Endothelial cell (in vitro differentiated cells): ENCODE results near the gene MOB2. TPM values are rescaled to one million over a fixed set of nuclear protein-coding genes. Genes with fewer than 3 reads are reported as not detected.

ENCODE experiments used
- DNase-seq: peaks from one replicate; pipeline ENCODE4 v3.0.0; 2021; ENCODE audit warnings: low spot score
- H3K27ac Mint-ChIP-seq: one replicate; pipeline ENCODE4 v1.8.0; 2021; ENCODE audit warnings: mixed read lengths, inconsistent platforms; ENCODE audit not compliant: unreplicated experiment
- H3K27me3 Mint-ChIP-seq: one replicate; pipeline ENCODE4 v1.8.0; 2021; ENCODE audit warnings: mild to moderate bottlenecking, moderate library complexity, mixed read lengths, inconsistent platforms; ENCODE audit not compliant: unreplicated experiment
- H3K36me3 Mint-ChIP-seq: one replicate; pipeline ENCODE4 v1.8.0; 2021; ENCODE audit warnings: mild to moderate bottlenecking, low read depth, mixed read lengths, inconsistent platforms; ENCODE audit not compliant: unreplicated experiment
- H3K4me1 Mint-ChIP-seq: one replicate; pipeline ENCODE4 v1.8.0; 2021; ENCODE audit warnings: mild to moderate bottlenecking, mixed read lengths, inconsistent platforms; ENCODE audit not compliant: unreplicated experiment
- H3K4me3 Mint-ChIP-seq: one replicate; pipeline ENCODE4 v1.8.0; 2021; ENCODE audit warnings: mild to moderate bottlenecking, mixed read lengths, inconsistent platforms; ENCODE audit not compliant: unreplicated experiment
- H3K9me3 Mint-ChIP-seq: one replicate; pipeline ENCODE4 v1.8.0; 2021; ENCODE audit warnings: mixed read lengths, inconsistent platforms; ENCODE audit not compliant: unreplicated experiment
- total RNA-seq: library from RNA; stranded (reverse); fragmentation: NEBNext Ultra II Directional; extraction: Animal tissue kit (Norgen Biotek cat#: 25700); gene quantifications from one replicate; pipeline ENCODE4 v1.2.1, GENCODE V29; 2021; ENCODE audit not compliant: unreplicated experiment
- TF ChIP-seq, protein P1 (sequence below): fragments of 200-600 bp; sonication (generic); IDR thresholded peaks from one replicate; pipeline ENCODE4 v1.5.0; 2021; ENCODE audit warnings: antibody characterized with exemption; ENCODE audit not compliant: unreplicated experiment

MOB2 gene
- total RNA-seq, 1 donor from 2014 or later: 37.5 TPM

DNA sequence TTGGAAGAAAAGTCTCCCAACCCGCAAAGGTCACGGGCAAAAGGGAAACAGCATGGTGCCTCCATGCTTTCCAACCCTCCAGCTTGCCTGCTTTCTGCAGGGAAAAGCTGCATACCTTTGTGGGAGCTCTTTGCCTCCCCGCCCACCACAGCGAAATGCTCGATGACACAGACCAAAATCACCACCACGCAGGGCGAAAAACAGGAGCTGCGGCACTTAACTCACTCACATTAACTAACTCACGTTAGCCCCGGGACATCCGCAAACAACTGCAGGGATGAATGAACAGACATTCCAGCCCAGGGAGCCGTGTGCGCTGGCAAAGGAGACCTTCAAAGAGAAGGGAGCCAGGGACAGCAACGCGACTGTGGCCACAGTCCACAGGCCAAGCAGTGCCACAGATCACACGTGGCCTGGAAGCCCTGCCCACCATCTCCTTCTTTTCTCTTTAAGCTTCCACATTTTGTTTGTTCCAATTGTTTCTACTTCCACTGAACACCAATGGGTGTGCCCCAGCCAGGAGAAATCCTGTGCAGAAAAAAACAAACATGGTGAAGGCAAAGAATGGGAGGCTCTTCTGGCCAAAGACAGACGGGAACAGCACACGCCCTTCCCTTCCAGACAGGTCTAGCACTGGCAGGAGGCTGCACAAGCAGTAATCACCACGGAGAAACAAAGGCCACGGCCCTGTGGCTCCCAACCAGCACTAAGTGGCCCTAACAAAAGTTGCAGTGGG lies 46.2 kb upstream of the MOB2 start:
- Mint-ChIP-seq H3K9me3 (no peaks in the 10 kb centered on the region), H3K27me3 (peaks cover 2% of the 10 kb centered on the region), H3K36me3 (no peaks in the 10 kb centered on the region), H3K27ac (no peak overlapping the region), H3K4me3 (no peak overlapping the region), H3K4me1 (peaks cover 21% of the 10 kb centered on the region)
- TF ChIP-seq, protein P1, sequence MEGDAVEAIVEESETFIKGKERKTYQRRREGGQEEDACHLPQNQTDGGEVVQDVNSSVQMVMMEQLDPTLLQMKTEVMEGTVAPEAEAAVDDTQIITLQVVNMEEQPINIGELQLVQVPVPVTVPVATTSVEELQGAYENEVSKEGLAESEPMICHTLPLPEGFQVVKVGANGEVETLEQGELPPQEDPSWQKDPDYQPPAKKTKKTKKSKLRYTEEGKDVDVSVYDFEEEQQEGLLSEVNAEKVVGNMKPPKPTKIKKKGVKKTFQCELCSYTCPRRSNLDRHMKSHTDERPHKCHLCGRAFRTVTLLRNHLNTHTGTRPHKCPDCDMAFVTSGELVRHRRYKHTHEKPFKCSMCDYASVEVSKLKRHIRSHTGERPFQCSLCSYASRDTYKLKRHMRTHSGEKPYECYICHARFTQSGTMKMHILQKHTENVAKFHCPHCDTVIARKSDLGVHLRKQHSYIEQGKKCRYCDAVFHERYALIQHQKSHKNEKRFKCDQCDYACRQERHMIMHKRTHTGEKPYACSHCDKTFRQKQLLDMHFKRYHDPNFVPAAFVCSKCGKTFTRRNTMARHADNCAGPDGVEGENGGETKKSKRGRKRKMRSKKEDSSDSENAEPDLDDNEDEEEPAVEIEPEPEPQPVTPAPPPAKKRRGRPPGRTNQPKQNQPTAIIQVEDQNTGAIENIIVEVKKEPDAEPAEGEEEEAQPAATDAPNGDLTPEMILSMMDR: no peak
- DNase-seq: no peak

DNA sequence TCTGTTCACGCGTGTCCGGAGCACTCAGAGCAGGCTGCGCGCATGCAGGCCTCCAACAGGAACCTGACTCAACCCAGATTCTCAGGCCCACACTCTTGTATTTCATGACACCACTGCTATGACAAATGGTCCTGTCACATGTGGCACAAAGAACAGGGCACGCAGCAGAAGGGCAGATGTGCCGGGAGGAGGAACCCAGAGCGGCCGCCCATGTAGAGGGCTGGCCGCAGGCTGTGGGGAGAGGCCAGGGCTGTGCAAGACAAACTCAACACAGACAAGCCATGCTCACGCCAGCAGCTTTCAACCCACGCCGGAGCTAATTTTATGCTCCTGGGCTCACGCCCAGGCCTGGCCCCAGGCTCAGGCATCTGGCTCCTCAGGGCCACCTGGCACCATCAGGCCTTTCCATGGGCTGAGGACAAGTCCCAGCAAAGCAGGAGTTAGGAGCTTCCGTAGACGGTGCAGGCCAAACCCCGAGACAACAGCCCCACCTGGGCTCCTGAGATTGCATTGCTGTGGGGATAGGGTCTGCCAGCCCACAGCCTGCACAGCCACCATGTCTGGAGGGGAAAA lies 45.5 kb upstream of the MOB2 start:
- H3K4me1 Mint-ChIP-seq: peaks cover 21% of the 10 kb centered on the region
- H3K9me3 Mint-ChIP-seq: no peaks in the 10 kb centered on the region
- H3K27ac Mint-ChIP-seq: no peak overlapping the region
- TF ChIP-seq, protein P1: no peak
- no peaks in the 10 kb centered on the region for H3K36me3 Mint-ChIP-seq
- H3K4me3 Mint-ChIP-seq: no peak overlapping the region
- H3K27me3 Mint-ChIP-seq: peaks cover 2% of the 10 kb centered on the region
- DNase-seq: no peak

DNA sequence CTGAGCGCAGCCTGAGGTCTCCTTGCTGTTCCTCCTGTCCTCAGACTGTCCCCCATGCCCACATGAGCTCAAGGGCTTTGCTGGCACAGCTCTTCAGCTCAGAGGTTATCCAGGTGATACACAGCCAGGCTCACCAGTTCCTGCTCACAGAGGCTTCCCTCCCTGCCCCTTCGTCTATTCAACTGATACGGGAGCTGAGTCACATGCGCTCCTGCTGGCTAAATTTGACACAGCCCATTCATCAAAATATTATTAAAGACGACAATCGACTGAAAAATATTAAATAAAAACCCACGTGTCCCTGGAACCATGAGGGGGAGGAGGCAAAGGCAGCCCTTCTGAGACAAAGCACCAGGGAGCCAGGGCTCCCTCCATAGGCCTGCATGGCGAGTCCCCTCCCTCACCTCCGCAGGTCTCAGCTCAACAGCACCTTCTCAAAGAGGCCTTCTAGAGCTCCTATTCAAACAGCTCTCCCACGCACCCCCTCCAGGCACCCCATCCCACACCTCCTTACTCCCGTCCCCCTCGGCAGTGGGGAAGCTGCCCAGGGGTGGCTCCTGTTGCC lies 45.0 kb upstream of the MOB2 start:
- H3K36me3 Mint-ChIP-seq: no peaks in the 10 kb centered on the region
- TF ChIP-seq, protein P1: no peak
- peaks cover 21% of the 10 kb centered on the region for H3K4me1 Mint-ChIP-seq
- no peak overlapping the region for H3K4me3 Mint-ChIP-seq
- H3K9me3 Mint-ChIP-seq: no peaks in the 10 kb centered on the region
- DNase-seq: no peak
- no peak overlapping the region for H3K27ac Mint-ChIP-seq
- H3K27me3 Mint-ChIP-seq: peaks cover 2% of the 10 kb centered on the region

DNA sequence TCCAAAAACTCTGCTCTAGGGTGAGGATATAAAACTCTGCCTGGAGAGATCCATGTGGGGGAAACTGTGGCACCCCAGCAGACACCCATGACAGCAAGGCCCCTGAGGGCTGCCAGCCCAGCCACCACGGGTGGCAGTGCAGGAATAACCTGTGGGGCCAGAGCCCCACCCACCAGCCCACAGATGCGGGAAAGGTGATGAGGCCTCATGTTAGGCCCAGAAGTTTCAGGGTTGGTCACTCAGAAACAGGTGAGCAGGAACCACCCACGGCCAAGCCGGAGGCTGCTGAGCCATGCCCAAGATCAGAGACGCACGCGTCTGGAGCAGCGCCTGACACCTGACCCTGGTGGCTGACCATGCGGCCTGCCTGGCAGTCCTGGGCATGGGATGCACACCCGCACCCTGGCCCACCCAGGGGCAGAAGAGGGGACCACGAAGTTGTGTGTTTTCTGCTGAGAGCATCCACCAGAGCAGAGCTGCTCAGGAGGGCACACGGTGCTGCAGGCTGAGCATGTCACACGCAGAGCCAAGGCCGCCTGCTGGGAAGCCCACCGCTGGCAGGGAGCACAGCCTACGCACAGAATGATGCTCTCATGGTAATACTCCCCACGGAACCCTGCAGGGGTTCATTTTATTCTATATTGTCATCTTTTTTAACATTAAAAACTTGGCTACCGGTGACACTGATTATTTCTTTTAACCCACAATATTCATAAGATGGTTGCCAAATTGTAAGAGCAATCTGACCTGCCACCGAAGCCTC lies 44.3 kb upstream of the MOB2 start:
- Mint-ChIP-seq H3K4me3 (no peak overlapping the region), H3K36me3 (no peaks in the 10 kb centered on the region), H3K9me3 (no peaks in the 10 kb centered on the region), H3K27ac (no peak overlapping the region), H3K4me1 (peaks cover 20% of the 10 kb centered on the region), H3K27me3 (peaks cover 2% of the 10 kb centered on the region)
- no peak for DNase-seq
- TF ChIP-seq, protein P1: no peak
